ENCODE data around the gene KRTAP20-3. TPM values are rescaled to one million over a fixed set of nuclear protein-coding genes. Genes with fewer than 3 reads are reported as not detected.

The KRTAP20-3 gene
- total and polyA plus RNA-seq, 11 donors = not detected

DNA sequence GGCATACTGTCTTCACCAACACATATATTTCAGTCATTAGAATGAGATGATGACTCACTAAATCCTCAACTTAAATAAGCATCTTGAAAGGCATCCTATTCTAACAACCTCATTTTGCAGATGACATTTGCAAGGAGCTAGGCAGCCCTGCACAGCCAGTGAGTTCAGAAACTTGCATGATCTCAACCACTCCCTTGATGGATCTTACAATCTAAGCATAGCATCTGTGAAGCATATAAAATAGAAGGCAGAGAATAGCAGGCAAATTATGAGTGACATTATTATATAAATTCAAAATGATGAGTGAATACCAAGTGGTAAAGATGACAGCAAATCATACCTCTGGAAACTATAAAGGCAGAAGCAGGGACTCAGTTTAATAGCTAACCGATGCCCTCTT, 31.6 kb downstream of the KRTAP20-3 start:
- no peak for ATAC-seq
- 48 to 78% (median 70%) methylated on average over 1 of the region's 1 CpG for WGBS, 4 donors
- intact Hi-C loops (cut with DNase I) = no loop called here
- H3K9me3 ChIP-seq = no peaks in the 10 kb centered on the region
- DNase-seq = no peak
- H3K36me3 ChIP-seq = no peaks in the 10 kb centered on the region
- no peaks in the 10 kb centered on the region for H3K4me1 ChIP-seq
- no peaks in the 10 kb centered on the region for H3K27me3 ChIP-seq
- no peak overlapping the region for H3K27ac ChIP-seq
- TF ChIP-seq, protein P1, sequence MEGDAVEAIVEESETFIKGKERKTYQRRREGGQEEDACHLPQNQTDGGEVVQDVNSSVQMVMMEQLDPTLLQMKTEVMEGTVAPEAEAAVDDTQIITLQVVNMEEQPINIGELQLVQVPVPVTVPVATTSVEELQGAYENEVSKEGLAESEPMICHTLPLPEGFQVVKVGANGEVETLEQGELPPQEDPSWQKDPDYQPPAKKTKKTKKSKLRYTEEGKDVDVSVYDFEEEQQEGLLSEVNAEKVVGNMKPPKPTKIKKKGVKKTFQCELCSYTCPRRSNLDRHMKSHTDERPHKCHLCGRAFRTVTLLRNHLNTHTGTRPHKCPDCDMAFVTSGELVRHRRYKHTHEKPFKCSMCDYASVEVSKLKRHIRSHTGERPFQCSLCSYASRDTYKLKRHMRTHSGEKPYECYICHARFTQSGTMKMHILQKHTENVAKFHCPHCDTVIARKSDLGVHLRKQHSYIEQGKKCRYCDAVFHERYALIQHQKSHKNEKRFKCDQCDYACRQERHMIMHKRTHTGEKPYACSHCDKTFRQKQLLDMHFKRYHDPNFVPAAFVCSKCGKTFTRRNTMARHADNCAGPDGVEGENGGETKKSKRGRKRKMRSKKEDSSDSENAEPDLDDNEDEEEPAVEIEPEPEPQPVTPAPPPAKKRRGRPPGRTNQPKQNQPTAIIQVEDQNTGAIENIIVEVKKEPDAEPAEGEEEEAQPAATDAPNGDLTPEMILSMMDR (IDR thresholded peaks at IDR 0.05) = no peak
- TF ChIP-seq POLR2A (IDR thresholded peaks at IDR 0.05) = no peak
- no peak overlapping the region for H3K4me3 ChIP-seq

DNA sequence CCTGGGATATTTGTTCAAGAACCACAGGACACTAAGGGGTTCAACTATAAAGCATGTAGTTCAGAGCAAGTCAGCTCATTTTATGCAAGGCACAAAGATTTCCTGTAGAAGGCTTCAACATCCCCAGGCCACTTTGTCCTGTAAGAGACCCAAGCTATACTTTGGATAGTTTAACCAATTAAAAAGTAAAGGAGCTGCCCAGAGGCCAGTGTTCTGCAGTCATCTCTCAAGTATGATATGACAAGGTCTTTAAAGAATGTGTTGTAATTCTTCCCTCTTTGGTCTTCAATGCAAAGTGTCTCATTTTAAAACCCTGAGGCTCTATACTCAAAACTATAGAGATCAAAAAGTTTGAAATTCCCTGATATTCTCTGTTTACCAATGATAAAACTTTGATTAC, 34.1 kb downstream of the KRTAP20-3 start:
- Histone ChIP-seq H3K27me3 (no peaks in the 10 kb centered on the region), H3K4me1 (no peaks in the 10 kb centered on the region), H3K27ac (no peak overlapping the region), H3K36me3 (no peaks in the 10 kb centered on the region), H3K4me3 (no peak overlapping the region), H3K9me3 (no peaks in the 10 kb centered on the region)
- TF ChIP-seq, protein P1 (IDR thresholded peaks at IDR 0.05) = no peak
- no peak for TF ChIP-seq POLR2A (IDR thresholded peaks at IDR 0.05)
- intact Hi-C loops (cut with DNase I) = no loop called here
- DNase-seq (no peak), ATAC-seq (no peak)

DNA sequence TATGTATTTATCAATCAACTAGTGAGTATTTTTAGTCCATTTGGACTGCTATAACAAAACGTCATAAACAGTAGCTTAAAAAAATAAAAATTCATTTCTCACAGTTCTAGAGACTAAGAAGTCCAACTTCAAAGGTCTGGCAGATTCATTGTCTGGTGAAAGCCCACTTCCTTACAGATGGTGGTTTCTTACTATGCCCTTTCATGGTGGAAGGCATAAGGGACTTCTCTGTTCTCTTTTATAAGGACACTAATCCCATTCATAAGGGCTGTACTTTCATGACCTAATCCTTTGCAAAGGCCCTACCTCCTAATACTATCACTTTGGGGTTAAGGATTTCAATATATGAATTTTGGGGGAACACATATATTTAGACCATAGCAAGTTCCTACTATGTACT, 37.9 kb downstream of the KRTAP20-3 start:
- Histone ChIP-seq H3K9me3 (peaks cover 0 to 4% (median 0%) of the 10 kb centered on the region in 12 donors), H3K27me3 (no peaks in the 10 kb centered on the region), H3K4me1 (no peaks in the 10 kb centered on the region), H3K4me3 (no peak overlapping the region), H3K36me3 (no peaks in the 10 kb centered on the region), H3K27ac (no peak overlapping the region)
- intact Hi-C loops (cut with DNase I) = no loop called here
- ATAC-seq (no peak), DNase-seq (no peak)
- TF ChIP-seq, protein P1 (IDR thresholded peaks at IDR 0.05) = no peak
- TF ChIP-seq POLR2A (IDR thresholded peaks at IDR 0.05) = no peak
- WGBS, 4 donors = 34 to 55% (median 41%) methylated on average over 1 of the region's 1 CpG

DNA sequence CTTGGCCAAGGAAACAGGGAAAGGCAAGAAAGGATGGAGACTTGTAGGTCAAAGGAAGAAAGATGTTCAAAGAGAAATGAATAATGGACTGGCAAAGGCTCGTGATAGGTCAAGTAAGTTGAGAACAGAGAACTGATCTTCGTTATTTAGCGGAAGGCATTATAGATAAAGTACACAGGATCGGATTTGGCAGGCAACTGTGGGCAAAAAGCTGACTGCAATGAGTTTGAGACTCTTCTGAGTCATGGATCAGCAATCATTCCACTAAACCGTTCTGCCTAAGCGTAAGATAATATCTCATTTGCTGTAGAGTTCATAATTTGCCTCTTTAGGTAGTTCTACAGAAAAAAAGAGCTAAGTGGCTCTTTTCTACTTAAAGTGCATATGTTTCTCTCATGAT, 41.8 kb downstream of the KRTAP20-3 start:
- intact Hi-C loops (cut with DNase I) = no loop called here
- no peak for TF ChIP-seq POLR2A (IDR thresholded peaks at IDR 0.05)
- TF ChIP-seq, protein P1 (IDR thresholded peaks at IDR 0.05) = no peak
- ATAC-seq (no peak), DNase-seq (no peak)
- Histone ChIP-seq H3K9me3 (peaks cover 0 to 4% (median 0%) of the 10 kb centered on the region in 12 donors), H3K27me3 (no peaks in the 10 kb centered on the region), H3K36me3 (no peaks in the 10 kb centered on the region), H3K4me3 (no peak overlapping the region), H3K4me1 (no peaks in the 10 kb centered on the region), H3K27ac (no peak overlapping the region)
- WGBS, 4 donors = 75 to 78% (median 77%) methylated on average over 6 of the region's 6 CpGs

Measured in heart left ventricle (tissue), 16 donors.